ENCODE measurements around the gene MBD5.

GRCh38 chr2:148508878-148509287, 488.0 kb downstream of the MBD5 start:
- TF ChIP-seq CTCF (optimal IDR thresholded peaks at IDR 0.05 in 1 of 3, IDR thresholded peaks at IDR 0.05 in 1 of 3, conservative IDR thresholded peaks at IDR 0.05 in 1 of 3; ENCODE audit: extremely low read depth in 1 of 3, insufficient read depth in 2 of 3, low read length in 3 of 3): no peak
- no peak for TF ChIP-seq EZH2 (IDR thresholded peaks at IDR 0.05; ENCODE audit: low read length)
